OCI-M2 (cell line): Measurements from ENCODE around the gene LDLR.

Experiments used
- DNase-seq: peaks from one replicate; lab custom pipeline; 2025; ENCODE audit not compliant: unreplicated experiment; lab: John Stamatoyannopoulos, UW

Gene LDLR

GRCh38 chr19:11089254-11090013, at the start of gene LDLR:
LDLR (plus strand) TSS chr19:11089463; CDS start chr19:11089549, 86 bp downstream.
- DNase-seq, result peak; percentile 98

GRCh38 chr19:11041194-11041593, 48.1 kb upstream of the LDLR start:
- DNase-seq, result no peak

- no peak for DNase-seq
These were observed 47.2 kb upstream of the LDLR start for GRCh38 chr19:11041966-11042627.

GRCh38 chr19:11044431-11044830, 44.8 kb upstream of the LDLR start:
- DNase-seq, result no peak

GRCh38 chr19:11045536-11045935, 43.7 kb upstream of the LDLR start:
- DNase-seq, result no peak

- DNase-seq, result no peak
These were observed 42.5 kb upstream of the LDLR start for GRCh38 chr19:11046605-11047354.

- DNase-seq, result no peak
These were observed 41.4 kb upstream of the LDLR start for GRCh38 chr19:11047866-11048265.

- DNase-seq, result no peak
These were observed 38.7 kb upstream of the LDLR start for GRCh38 chr19:11050323-11051114.

GRCh38 chr19:11053817-11054195, 35.5 kb upstream of the LDLR start:
- DNase-seq, result no peak

- DNase-seq, result no peak
These were observed 35.1 kb upstream of the LDLR start for GRCh38 chr19:11054200-11054599.

- no peak for DNase-seq
These were observed 34.6 kb upstream of the LDLR start for GRCh38 chr19:11054628-11055027.

- DNase-seq, result no peak
These were observed 30.8 kb upstream of the LDLR start for GRCh38 chr19:11058246-11059030.

- DNase-seq, result no peak
These were observed 29.5 kb upstream of the LDLR start for GRCh38 chr19:11059511-11060358.

GRCh38 chr19:11061952-11062351, 27.3 kb upstream of the LDLR start:
- DNase-seq, result no peak

- DNase-seq, result no peak
These were observed 25.8 kb upstream of the LDLR start for GRCh38 chr19:11063434-11063833.

- no peak for DNase-seq
These were observed 24.4 kb upstream of the LDLR start for GRCh38 chr19:11064831-11065303.

GRCh38 chr19:11066326-11066725, 22.9 kb upstream of the LDLR start:
- DNase-seq, result no peak

- no peak for DNase-seq
These were observed 21.7 kb upstream of the LDLR start for GRCh38 chr19:11067356-11068113.

- no peak for DNase-seq
These were observed 19.7 kb upstream of the LDLR start for GRCh38 chr19:11069561-11069960.
